BJ (cell line): ENCODE measurements around the gene C16orf46. TPM values are rescaled to one million over a fixed set of nuclear protein-coding genes. Genes with fewer than 3 reads are reported as not detected.

ENCODE experiments used
- CTCF ChIA-PET: fragments of 350-600 bp; formaldehyde crosslinking; extraction: SDS; loops from one replicate; lab custom pipeline; 2021; ENCODE audit warnings: antibody characterized with exemption, inconsistent platforms; lab: Yijun Ruan, JAX
- POLR2A ChIA-PET: fragments of 300-600 bp; sonication (Branson Sonifier 250); formaldehyde crosslinking; extraction: SDS; loops from one replicate; lab custom pipeline; 2021; ENCODE audit warnings: antibody characterized with exemption; lab: Charles Lee
- DNase-seq: peaks from one replicate; pipeline ENCODE4 v3.0.0-alpha.2; 2011; ENCODE audit warnings: low read depth
- H3K27me3 ChIP-seq: 2 replicates; pipeline ENCODE4 v1.6.0; 2011; ENCODE audit warnings: low read length; ENCODE audit not compliant: control insufficient read depth, insufficient read depth
- H3K36me3 ChIP-seq: 2 replicates; pipeline ENCODE4 v1.5.1; 2011; ENCODE audit warnings: low read length; ENCODE audit not compliant: control insufficient read depth, insufficient read depth
- H3K4me3 ChIP-seq: 2 replicates; pipeline ENCODE4 v1.5.1; 2011; ENCODE audit warnings: low read depth, mild to moderate bottlenecking, control low read depth, low read length
- polyA plus RNA-seq: library from polyadenylated mRNA; depleted of rRNA; stranded (reverse); fragments of >200 nt; gene quantifications from 2 replicates; pipeline ENCODE4 v1.2.3, GENCODE V29; 2011
- TF ChIP-seq, protein P1 (sequence below): IDR thresholded peaks from 2 replicates; pipeline ENCODE4 v1.5.1; 2011; ENCODE audit warnings: low read depth, mild to moderate bottlenecking, control low read depth, inconsistent platforms, low read length, moderate library complexity; ENCODE audit not compliant: insufficient read depth

The C16orf46 gene
- polyA plus RNA-seq, 1 experiment = 0.43 TPM

DNA sequence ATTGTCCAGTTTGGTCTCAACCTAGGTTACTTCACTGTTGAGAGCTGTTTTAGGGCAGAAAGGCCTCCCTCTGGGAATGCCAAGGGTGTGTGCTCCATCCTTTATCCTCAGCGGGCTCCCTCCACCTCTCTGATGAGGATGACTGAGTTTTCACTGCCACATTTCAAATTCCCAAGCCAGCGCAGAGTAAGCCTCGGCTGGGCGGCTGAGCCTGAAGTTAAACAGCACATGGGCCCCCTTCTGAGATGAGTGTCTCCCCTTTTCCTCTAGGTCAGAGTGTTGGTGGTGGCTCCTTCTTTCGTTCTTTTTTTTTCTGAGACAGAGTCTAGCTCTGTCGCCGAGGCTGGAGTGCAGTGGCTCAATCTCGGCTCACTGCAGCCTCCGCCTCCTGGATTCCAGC, 24.7 kb upstream of the C16orf46 start:
- POLR2A ChIA-PET = no interaction called here
- no peaks in the 10 kb centered on the region for H3K36me3 ChIP-seq
- CTCF ChIA-PET = no interaction called here

DNA sequence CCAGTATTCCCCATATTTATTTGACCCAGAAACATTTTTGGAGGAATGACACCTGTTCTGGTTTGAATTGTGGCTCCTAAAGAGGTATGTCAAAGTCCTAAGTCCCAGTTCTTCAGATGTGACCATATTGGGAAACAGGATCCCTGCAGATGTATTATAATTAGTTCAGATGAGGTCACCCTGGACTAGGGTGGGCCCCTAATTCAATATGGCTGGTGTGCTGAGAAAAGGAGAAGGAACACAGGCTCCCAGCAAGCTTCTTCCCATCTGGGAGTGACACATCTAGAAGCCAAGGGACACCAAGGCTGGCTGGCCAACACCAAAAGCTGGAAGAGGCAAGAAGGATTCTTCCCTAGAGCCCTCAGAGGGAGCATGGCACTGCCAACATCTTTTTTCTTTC, 22.9 kb upstream of the C16orf46 start:
- TF ChIP-seq, protein P1, sequence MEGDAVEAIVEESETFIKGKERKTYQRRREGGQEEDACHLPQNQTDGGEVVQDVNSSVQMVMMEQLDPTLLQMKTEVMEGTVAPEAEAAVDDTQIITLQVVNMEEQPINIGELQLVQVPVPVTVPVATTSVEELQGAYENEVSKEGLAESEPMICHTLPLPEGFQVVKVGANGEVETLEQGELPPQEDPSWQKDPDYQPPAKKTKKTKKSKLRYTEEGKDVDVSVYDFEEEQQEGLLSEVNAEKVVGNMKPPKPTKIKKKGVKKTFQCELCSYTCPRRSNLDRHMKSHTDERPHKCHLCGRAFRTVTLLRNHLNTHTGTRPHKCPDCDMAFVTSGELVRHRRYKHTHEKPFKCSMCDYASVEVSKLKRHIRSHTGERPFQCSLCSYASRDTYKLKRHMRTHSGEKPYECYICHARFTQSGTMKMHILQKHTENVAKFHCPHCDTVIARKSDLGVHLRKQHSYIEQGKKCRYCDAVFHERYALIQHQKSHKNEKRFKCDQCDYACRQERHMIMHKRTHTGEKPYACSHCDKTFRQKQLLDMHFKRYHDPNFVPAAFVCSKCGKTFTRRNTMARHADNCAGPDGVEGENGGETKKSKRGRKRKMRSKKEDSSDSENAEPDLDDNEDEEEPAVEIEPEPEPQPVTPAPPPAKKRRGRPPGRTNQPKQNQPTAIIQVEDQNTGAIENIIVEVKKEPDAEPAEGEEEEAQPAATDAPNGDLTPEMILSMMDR = no peak
- POLR2A ChIA-PET = no interaction called here
- CTCF ChIA-PET = no interaction called here
- no peak overlapping the region for H3K4me3 ChIP-seq
- no peak for DNase-seq
- no peaks in the 10 kb centered on the region for H3K36me3 ChIP-seq
- no peaks in the 10 kb centered on the region for H3K27me3 ChIP-seq

More for the DNA sequence above, 24.7 kb upstream of the C16orf46 start:
- TF ChIP-seq, protein P1 = no peak
- H3K4me3 ChIP-seq = no peak overlapping the region
- H3K27me3 ChIP-seq = no peaks in the 10 kb centered on the region
- DNase-seq = no peak

DNA sequence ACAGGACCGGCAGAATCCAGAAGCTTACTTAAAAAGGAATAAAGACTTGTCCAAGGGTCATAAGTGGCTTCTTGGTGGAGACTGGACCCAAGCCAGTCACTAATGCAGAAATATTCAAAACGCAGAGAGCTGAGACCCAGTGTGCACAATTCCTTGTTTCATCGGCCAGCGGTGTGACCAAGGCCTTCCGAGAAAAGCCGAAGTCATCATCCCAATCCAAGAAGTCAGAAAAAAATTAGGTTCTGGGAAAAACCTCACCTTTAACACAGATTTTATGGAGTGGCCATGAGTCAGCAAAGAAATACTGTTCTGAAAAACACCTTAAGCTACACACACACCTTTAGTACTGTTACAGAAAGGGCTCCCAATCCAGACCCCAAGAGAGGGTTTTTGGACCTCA, 20.2 kb upstream of the C16orf46 start:
- no peak for DNase-seq
- H3K36me3 ChIP-seq = no peaks in the 10 kb centered on the region
- TF ChIP-seq, protein P1 = no peak
- H3K4me3 ChIP-seq = no peak overlapping the region
- ChIA-PET POLR2A (no interaction called here), CTCF (interaction anchor here (0.7 kb wide), 1 partner anchor 61 kb away, joined by 3 read pairs; the partner anchor contains the start of gene ATMIN)
- H3K27me3 ChIP-seq = no peaks in the 10 kb centered on the region

DNA sequence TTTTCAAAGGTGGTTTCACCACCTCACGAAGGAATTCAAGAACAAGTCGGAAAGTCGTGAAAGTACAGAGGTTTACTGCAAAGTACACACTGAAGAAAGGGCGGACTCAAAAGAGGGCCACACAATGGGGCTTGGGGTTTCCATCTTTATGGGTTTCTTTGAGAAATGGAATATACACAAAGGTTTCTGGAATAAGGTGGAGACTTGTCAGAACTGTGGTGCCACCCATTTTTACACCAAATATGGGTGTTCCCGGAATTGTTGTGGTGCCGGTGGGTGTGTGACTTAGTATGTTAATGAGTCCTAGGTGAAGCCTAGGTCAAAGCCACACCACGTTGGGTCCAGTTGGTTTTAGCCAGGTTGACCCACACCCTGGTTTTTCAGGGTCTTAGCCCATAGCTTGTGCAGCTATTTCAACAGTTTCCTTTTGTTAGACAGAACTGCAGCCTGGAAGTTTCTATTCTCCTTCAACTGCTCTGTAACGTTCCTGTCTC, 19.7 kb upstream of the C16orf46 start:
- TF ChIP-seq, protein P1 = no peak
- no peak overlapping the region for H3K4me3 ChIP-seq
- POLR2A ChIA-PET = no interaction called here
- CTCF ChIA-PET = interaction anchor here (0.7 kb wide), 1 partner anchor 61 kb away, joined by 3 read pairs; the partner anchor contains the start of gene ATMIN
- no peaks in the 10 kb centered on the region for H3K27me3 ChIP-seq
- H3K36me3 ChIP-seq = no peaks in the 10 kb centered on the region
- DNase-seq = no peak

DNA sequence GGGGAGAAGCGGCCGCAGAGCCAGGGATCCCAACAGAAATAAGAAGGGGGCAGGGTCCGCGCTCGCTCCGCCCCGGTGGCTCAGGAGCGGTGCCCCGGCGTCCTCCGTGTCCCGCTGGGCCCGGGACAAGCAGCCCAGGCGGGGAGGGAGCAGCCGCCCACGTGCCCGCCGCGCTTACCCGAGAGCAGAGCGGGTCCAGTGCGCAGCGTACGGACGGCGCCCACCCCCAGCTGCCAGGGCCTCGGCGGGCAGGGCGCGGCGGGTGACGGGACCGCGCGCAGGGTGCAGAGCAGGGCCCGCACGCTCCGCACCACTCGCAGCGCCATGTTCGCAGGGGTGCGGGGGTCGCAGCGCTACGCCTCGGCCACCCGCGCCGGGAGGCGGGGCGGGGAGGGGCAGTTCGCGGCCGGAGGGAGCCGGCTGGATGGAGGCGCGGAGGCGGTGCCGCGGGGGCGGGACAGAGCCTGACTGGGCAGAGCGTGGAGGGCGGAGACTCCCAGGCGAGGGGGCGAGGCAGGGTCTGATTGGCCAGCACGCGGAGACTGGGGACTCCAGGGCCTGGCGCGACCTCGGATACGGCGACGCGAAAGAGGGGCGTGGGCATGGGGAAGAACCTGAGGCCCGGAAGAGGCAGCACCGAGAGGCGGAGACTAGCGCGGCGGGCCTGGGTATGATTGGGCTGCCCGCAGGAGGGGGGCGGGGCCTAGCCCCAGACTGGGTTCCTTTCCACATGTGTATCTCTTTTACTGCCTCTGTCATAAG, 19.1 kb upstream of the C16orf46 start, which contains the start of gene GCSH:
Gene GCSH, minus strand, starts transcription at position 443 of the 762 bp plus-strand sequence. Its CDS starts 117 bp downstream, at position 326.
- DNase-seq = peak; percentile 93
- TF ChIP-seq, protein P1 = no peak
- POLR2A ChIA-PET = no interaction called here
- H3K27me3 ChIP-seq = no peaks in the 10 kb centered on the region
- no peaks in the 10 kb centered on the region for H3K36me3 ChIP-seq
- H3K4me3 ChIP-seq = peak within 1 kb of the TSS; percentile 80
- CTCF ChIA-PET = no interaction called here
